ENCODE data around the gene CD200. TPM values are rescaled to one million over a fixed set of nuclear protein-coding genes. Genes with fewer than 3 reads are reported as not detected.
A peak's percentile ranks its signal among the peaks of the same experiment; 100 is the strongest.

The CD200 gene
- total and polyA plus RNA-seq, 2 donors: 23.0 to 36.2 TPM

- DNase-seq (ENCODE audit: extremely low spot score): no peak
- no peak overlapping the region for H3K27ac ChIP-seq (ENCODE audit: low read depth)
- 77% methylated on average over 2 of the region's 2 CpGs for WGBS
- no peaks in the 10 kb centered on the region for H3K36me3 ChIP-seq (ENCODE audit: insufficient read depth)
- H3K4me3 ChIP-seq (ENCODE audit: low read depth, low read length): no peak overlapping the region
- no peaks in the 10 kb centered on the region for H3K4me1 ChIP-seq (ENCODE audit: insufficient read depth)
These were observed 18.3 kb upstream of the CD200 start for GRCh38 chr3:112314649-112315048.

GRCh38 chr3:112315791-112316190, 17.2 kb upstream of the CD200 start:
- 70% methylated on average over 1 of the region's 1 CpG for WGBS

GRCh38 chr3:112319516-112320276, 13.3 kb upstream of the CD200 start:
- DNase-seq (ENCODE audit: extremely low spot score): no peak
- Histone ChIP-seq H3K36me3 (ENCODE audit: insufficient read depth) (no peaks in the 10 kb centered on the region), H3K4me1 (ENCODE audit: insufficient read depth) (no peaks in the 10 kb centered on the region), H3K4me3 (ENCODE audit: low read depth, low read length) (no peak overlapping the region), H3K27ac (ENCODE audit: low read depth) (no peak overlapping the region)
- WGBS: 64% methylated on average over 4 of the region's 4 CpGs

More at GRCh38 chr3:112315791-112316190, 17.2 kb upstream of the CD200 start:
- no peak overlapping the region for H3K4me3 ChIP-seq (ENCODE audit: low read depth, low read length)
- no peak for DNase-seq (ENCODE audit: extremely low spot score)
- H3K27ac ChIP-seq (ENCODE audit: low read depth): no peak overlapping the region
- no peaks in the 10 kb centered on the region for H3K36me3 ChIP-seq (ENCODE audit: insufficient read depth)
- no peaks in the 10 kb centered on the region for H3K4me1 ChIP-seq (ENCODE audit: insufficient read depth)

- H3K4me3 ChIP-seq (ENCODE audit: low read depth, low read length): no peak overlapping the region
- no peaks in the 10 kb centered on the region for H3K36me3 ChIP-seq (ENCODE audit: insufficient read depth)
- H3K4me1 ChIP-seq (ENCODE audit: insufficient read depth): no peaks in the 10 kb centered on the region
- H3K27ac ChIP-seq (ENCODE audit: low read depth): no peak overlapping the region
- DNase-seq (ENCODE audit: extremely low spot score): no peak
- 98% methylated on average over 1 of the region's 1 CpG for WGBS
These were observed 12.3 kb upstream of the CD200 start for GRCh38 chr3:112320691-112321090.

GRCh38 chr3:112321867-112322652, 10.9 kb upstream of the CD200 start:
- DNase-seq (ENCODE audit: extremely low spot score): no peak
- Histone ChIP-seq H3K4me3 (ENCODE audit: low read depth, low read length) (no peak overlapping the region), H3K36me3 (ENCODE audit: insufficient read depth) (no peaks in the 10 kb centered on the region), H3K27ac (ENCODE audit: low read depth) (no peak overlapping the region), H3K4me1 (ENCODE audit: insufficient read depth) (no peaks in the 10 kb centered on the region)
- WGBS: 36% methylated on average over 5 of the region's 5 CpGs

GRCh38 chr3:112327371-112327951, 5.5 kb upstream of the CD200 start:
- no peaks in the 10 kb centered on the region for H3K36me3 ChIP-seq (ENCODE audit: insufficient read depth)
- no peaks in the 10 kb centered on the region for H3K4me1 ChIP-seq (ENCODE audit: insufficient read depth)
- WGBS: 3% methylated on average over 2 of the region's 2 CpGs
- no peak for DNase-seq (ENCODE audit: extremely low spot score)
- H3K4me3 ChIP-seq (ENCODE audit: low read depth, low read length): no peak overlapping the region
- H3K27ac ChIP-seq (ENCODE audit: low read depth): no peak overlapping the region

- no peak for DNase-seq (ENCODE audit: extremely low spot score)
- H3K36me3 ChIP-seq (ENCODE audit: insufficient read depth): no peaks in the 10 kb centered on the region
- H3K4me1 ChIP-seq (ENCODE audit: insufficient read depth): peaks cover 2% of the 10 kb centered on the region
- H3K27ac ChIP-seq (ENCODE audit: low read depth): no peak overlapping the region
- 72% methylated on average over 4 of the region's 4 CpGs for WGBS
- no peak overlapping the region for H3K4me3 ChIP-seq (ENCODE audit: low read depth, low read length)
These were observed 1.1 kb upstream of the CD200 start for GRCh38 chr3:112331851-112332250.

- no peaks in the 10 kb centered on the region for H3K36me3 ChIP-seq (ENCODE audit: insufficient read depth)
- peak overlapping the region; percentile 75 for H3K27ac ChIP-seq (ENCODE audit: low read depth)
- DNase-seq (ENCODE audit: extremely low spot score): peak; percentile 74
- peak overlapping the region; percentile 58 for H3K4me3 ChIP-seq (ENCODE audit: low read depth, low read length)
- 3% methylated on average over 23 of the region's 23 CpGs for WGBS
- H3K4me1 ChIP-seq (ENCODE audit: insufficient read depth): peaks cover 2% of the 10 kb centered on the region
These were observed 693 bp downstream of the CD200 start for GRCh38 chr3:112333381-112334317.

- Histone ChIP-seq H3K4me1 (ENCODE audit: insufficient read depth) (peaks cover 2% of the 10 kb centered on the region), H3K36me3 (ENCODE audit: insufficient read depth) (no peaks in the 10 kb centered on the region), H3K4me3 (ENCODE audit: low read depth, low read length) (no peak overlapping the region), H3K27ac (ENCODE audit: low read depth) (peak overlapping the region; percentile 23)
- 29% methylated on average over 6 of the region's 6 CpGs for WGBS
- DNase-seq (ENCODE audit: extremely low spot score): no peak
These were observed 1.9 kb downstream of the CD200 start for GRCh38 chr3:112334691-112335433.

- H3K27ac ChIP-seq (ENCODE audit: low read depth): no peak overlapping the region
- no peaks in the 10 kb centered on the region for H3K36me3 ChIP-seq (ENCODE audit: insufficient read depth)
- no peak for DNase-seq (ENCODE audit: extremely low spot score)
- H3K4me1 ChIP-seq (ENCODE audit: insufficient read depth): peaks cover 2% of the 10 kb centered on the region
- 96% methylated on average over 2 of the region's 2 CpGs for WGBS
- no peak overlapping the region for H3K4me3 ChIP-seq (ENCODE audit: low read depth, low read length)
These were observed 2.5 kb downstream of the CD200 start for GRCh38 chr3:112335434-112335781.

GRCh38 chr3:112338021-112338726, 5.2 kb downstream of the CD200 start:
- H3K4me1 ChIP-seq (ENCODE audit: insufficient read depth): peaks cover 2% of the 10 kb centered on the region
- no peak overlapping the region for H3K4me3 ChIP-seq (ENCODE audit: low read depth, low read length)
- WGBS: 72% methylated on average over 6 of the region's 6 CpGs
- DNase-seq (ENCODE audit: extremely low spot score): no peak
- no peaks in the 10 kb centered on the region for H3K36me3 ChIP-seq (ENCODE audit: insufficient read depth)
- no peak overlapping the region for H3K27ac ChIP-seq (ENCODE audit: low read depth)

GRCh38 chr3:112338727-112339056, 5.7 kb downstream of the CD200 start:
- H3K27ac ChIP-seq (ENCODE audit: low read depth): no peak overlapping the region
- no peaks in the 10 kb centered on the region for H3K36me3 ChIP-seq (ENCODE audit: insufficient read depth)
- 77% methylated on average over 2 of the region's 2 CpGs for whole genome bisulfite sequencing
- H3K4me3 ChIP-seq (ENCODE audit: low read depth, low read length): no peak overlapping the region
- peaks cover 2% of the 10 kb centered on the region for H3K4me1 ChIP-seq (ENCODE audit: insufficient read depth)
- no peak for DNase-seq (ENCODE audit: extremely low spot score)

All from urinary bladder (tissue), 4 donors.